D721Med (cell line): ENCODE data around the gene LRRC9.

Source experiments
- DNase-seq: peaks from one replicate; pipeline ENCODE4 v3.0.0; 2011; ENCODE audit warnings: low spot score; ENCODE audit not compliant: insufficient read length
- FAIRE-seq: peaks from 2 replicates; lab custom pipeline; 2011; peaks lifted over from hg19 to GRCh38; lab: Jason Lieb, UNC
- CTCF ChIP-seq: IDR thresholded peaks from 2 replicates; pipeline ENCODE4 v1.5.1; 2012; ENCODE audit warnings: mild to moderate bottlenecking, control low read depth; ENCODE audit not compliant: insufficient read depth; ENCODE audit errors: missing control alignments

LRRC9 gene

GRCh38 chr14:60090864-60091519 lies 171.0 kb downstream of the LRRC9 start:
- DNase-seq, result no peak
- no peak for FAIRE-seq
- TF ChIP-seq CTCF, result no peak

GRCh38 chr14:60091550-60092525 lies 171.9 kb downstream of the LRRC9 start, which contains the start of gene PCNX4:
Gene PCNX4 (plus strand): TSS chr14:60091923. CDS start chr14:60107639, 15,716 bp downstream.
- FAIRE-seq, result no peak
- peak; percentile 44 for DNase-seq

GRCh38 chr14:60092526-60092920 lies 172.6 kb downstream of the LRRC9 start:
- TF ChIP-seq CTCF, result no peak
- FAIRE-seq (no peak), DNase-seq (no peak)

More at GRCh38 chr14:60091550-60092525, 171.9 kb downstream of the LRRC9 start, which contains the start of gene PCNX4:
- no peak for TF ChIP-seq CTCF

- DNase-seq (no peak), FAIRE-seq (no peak)
- TF ChIP-seq CTCF, result no peak
These were observed 173.1 kb downstream of the LRRC9 start for GRCh38 chr14:60093080-60093479.

- FAIRE-seq, result no peak
- no peak for DNase-seq
These were observed 173.7 kb downstream of the LRRC9 start for GRCh38 chr14:60093606-60094005.

GRCh38 chr14:60094306-60094897 lies 174.5 kb downstream of the LRRC9 start:
- no peak for TF ChIP-seq CTCF
- FAIRE-seq (no peak), DNase-seq (no peak)

More at GRCh38 chr14:60093606-60094005, 173.7 kb downstream of the LRRC9 start:
- no peak for TF ChIP-seq CTCF
